Lower leg skin (tissue), 4 donors: ENCODE data around the gene KAT2B. TPM values are rescaled to one million over a fixed set of nuclear protein-coding genes. Genes with fewer than 3 reads are reported as not detected.

ENCODE experiments used
- DNase-seq, 2 donors: peaks; one replicate each; pipeline ENCODE4 v3.0.0-alpha.2; 2019; ENCODE audit warnings: low spot score in 2 of 2
- H3K4me3 ChIP-seq: fragments of 200-600 bp; sonication (generic); 2 replicates; pipeline ENCODE4 v1.5.1; 2017; ENCODE audit warnings: mild to moderate bottlenecking, low read depth; ENCODE audit not compliant: poor library complexity, severe bottlenecking
- POLR2A ChIP-seq, 2 donors: fragments of 450-650 bp; IDR thresholded peaks; one replicate each; pipeline ENCODE4 v1.6.1; 2016 to 2017; ENCODE audit warnings: antibody characterized with exemption in 2 of 2, mild to moderate bottlenecking in 1 of 2, moderate library complexity in 1 of 2
- WGBS, 2 donors: methylation state at CpG; one replicate each; pipeline ENCODE4 v1.1.5; 2018; 5-methylcytosine and 5-hydroxymethylcytosine counted together
- intact Hi-C: fragments of 100-400 bp; cut with DNase I; formaldehyde crosslinking; loops from one replicate; pipeline ENCODE4 v1.15.0; 2023; ENCODE audit warnings: low total_unique reads
- total RNA-seq, 4 donors: library from RNA; depleted of rRNA; stranded (reverse); fragments of >200 nt; gene quantifications; one replicate each; pipeline ENCODE4 v1.1.0, GENCODE V29; 2016
- TF ChIP-seq, protein P1 (sequence below), 3 donors: fragments of 450-650 bp; IDR thresholded peaks; one replicate each; pipeline ENCODE4 v1.5.1; 2016; ENCODE audit warnings: antibody characterized with exemption in 3 of 3, mild to moderate bottlenecking in 3 of 3, moderate library complexity in 2 of 3

Gene KAT2B
- total RNA-seq, 4 donors from 2014 or later: 29.2 to 38.8 (median 31.0) TPM

DNA sequence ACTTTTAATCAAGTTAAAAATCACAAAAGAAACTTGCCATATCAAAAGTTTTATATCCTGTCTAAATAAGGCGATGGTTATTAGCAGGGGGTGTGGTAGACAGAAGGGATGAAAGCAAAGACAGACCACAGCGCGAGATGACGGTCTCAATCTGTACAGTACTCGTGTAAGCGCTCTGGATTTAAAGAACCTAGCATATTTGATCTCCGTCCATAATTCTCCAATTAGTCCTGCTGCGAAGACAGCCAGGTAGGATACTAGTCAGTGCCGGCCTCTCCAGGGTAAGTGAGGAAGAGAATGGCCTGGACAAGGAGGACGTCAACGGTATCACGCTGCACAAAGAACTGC is 145.1 kb downstream of the KAT2B start:
- TF ChIP-seq POLR2A (IDR thresholded peaks at IDR 0.05): no peak
- TF ChIP-seq, protein P1, sequence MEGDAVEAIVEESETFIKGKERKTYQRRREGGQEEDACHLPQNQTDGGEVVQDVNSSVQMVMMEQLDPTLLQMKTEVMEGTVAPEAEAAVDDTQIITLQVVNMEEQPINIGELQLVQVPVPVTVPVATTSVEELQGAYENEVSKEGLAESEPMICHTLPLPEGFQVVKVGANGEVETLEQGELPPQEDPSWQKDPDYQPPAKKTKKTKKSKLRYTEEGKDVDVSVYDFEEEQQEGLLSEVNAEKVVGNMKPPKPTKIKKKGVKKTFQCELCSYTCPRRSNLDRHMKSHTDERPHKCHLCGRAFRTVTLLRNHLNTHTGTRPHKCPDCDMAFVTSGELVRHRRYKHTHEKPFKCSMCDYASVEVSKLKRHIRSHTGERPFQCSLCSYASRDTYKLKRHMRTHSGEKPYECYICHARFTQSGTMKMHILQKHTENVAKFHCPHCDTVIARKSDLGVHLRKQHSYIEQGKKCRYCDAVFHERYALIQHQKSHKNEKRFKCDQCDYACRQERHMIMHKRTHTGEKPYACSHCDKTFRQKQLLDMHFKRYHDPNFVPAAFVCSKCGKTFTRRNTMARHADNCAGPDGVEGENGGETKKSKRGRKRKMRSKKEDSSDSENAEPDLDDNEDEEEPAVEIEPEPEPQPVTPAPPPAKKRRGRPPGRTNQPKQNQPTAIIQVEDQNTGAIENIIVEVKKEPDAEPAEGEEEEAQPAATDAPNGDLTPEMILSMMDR (IDR thresholded peaks at IDR 0.05): no peak
- DNase-seq: no peak
- peak overlapping the region; percentile 31 for H3K4me3 ChIP-seq
- intact Hi-C loops: loop anchor here (5.0 kb wide), 1 partner anchor 143 kb away; the partner anchor contains the start of gene KAT2B
- WGBS, 2 donors: 5% methylated on average over 12 of the region's 12 CpGs

DNA sequence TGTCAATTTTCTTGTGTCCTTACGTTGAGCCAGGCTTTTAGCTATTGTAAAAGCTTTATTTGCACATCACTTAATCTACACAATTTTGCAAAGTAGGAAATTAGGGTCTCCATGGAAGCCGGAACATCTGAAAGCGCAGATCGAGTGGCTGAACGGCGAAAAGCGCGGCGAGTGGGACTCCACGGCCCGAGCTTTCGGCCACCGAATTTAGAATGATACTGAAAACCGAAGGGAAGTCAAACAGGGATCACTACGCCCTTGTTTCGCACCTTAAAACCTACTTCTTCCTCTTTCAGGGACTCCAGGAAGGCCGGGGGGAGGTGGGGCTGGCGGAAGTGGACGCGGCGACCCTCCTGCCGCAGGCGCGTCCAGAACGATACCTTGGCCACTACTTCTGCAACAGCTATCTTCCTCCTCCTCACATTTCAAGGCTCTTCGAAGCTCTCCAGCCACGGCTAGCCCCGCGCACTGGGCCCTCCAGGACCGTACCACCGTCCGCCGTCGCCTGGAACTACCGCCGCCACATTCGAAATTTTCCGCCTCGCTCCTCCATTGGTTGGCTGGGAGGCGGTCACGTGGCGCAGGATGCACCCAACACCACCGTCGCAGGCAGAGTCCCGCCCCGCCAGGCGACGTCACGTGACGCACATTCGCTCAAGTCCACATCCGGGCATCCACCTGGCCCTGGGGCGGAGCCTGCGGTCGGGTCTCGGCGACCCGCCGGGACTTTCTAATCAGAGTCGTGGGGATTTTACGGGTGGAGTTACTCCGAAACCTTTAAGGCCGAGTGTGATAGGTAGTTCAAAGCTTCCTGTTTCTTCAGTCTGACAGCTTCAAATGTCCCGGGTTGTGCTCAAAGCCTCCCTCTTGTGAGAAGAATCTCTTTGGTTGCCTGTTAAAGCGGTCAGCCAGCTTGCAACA is 145.7 kb downstream of the KAT2B start, which contains the start of gene SGO1:
TSS of gene SGO1 (minus strand) at position 528 of the 921 bp plus-strand sequence. CDS start 2,179 bp downstream, outside the sequence.
- peak in 1 of 2 donors; percentile 14 for TF ChIP-seq POLR2A (IDR thresholded peaks at IDR 0.05)
- TF ChIP-seq, protein P1 (IDR thresholded peaks at IDR 0.05): no peak
- intact Hi-C loops: loop anchor here (5.0 kb wide), 1 partner anchor 144 kb away; the partner anchor contains the start of gene KAT2B
- WGBS, 2 donors: 0% methylated on average over 48 to 63 of the region's 65 CpGs
- peak; percentile 99 to 100 for DNase-seq
- peak within 1 kb of the TSS; percentile 31 for H3K4me3 ChIP-seq

GRCh38 chr3:20186600-20187004 is 146.4 kb downstream of the KAT2B start:
- intact Hi-C loops: loop anchor here (5.0 kb wide), 1 partner anchor 144 kb away; the partner anchor contains the start of gene KAT2B

GRCh38 chr3:20190991-20191390 is 150.7 kb downstream of the KAT2B start:
- H3K4me3 ChIP-seq: no peak overlapping the region
- intact Hi-C loops: no loop called here
- TF ChIP-seq POLR2A (IDR thresholded peaks at IDR 0.05): no peak
- TF ChIP-seq, protein P1 (IDR thresholded peaks at IDR 0.05): no peak
- 72 to 79% methylated on average over 5 of the region's 5 CpGs for WGBS, 2 donors
- DNase-seq: no peak

More at GRCh38 chr3:20186600-20187004, 146.4 kb downstream of the KAT2B start:
- H3K4me3 ChIP-seq: peak overlapping the region; percentile 31
- 1 to 3% methylated on average over 9 of the region's 9 CpGs for WGBS, 2 donors
- DNase-seq: no peak
- TF ChIP-seq, protein P1 (IDR thresholded peaks at IDR 0.05): no peak
- no peak for TF ChIP-seq POLR2A (IDR thresholded peaks at IDR 0.05)

GRCh38 chr3:20194793-20195460 is 154.7 kb downstream of the KAT2B start:
- H3K4me3 ChIP-seq: no peak overlapping the region
- WGBS, 2 donors: 95 to 96% methylated on average over 7 of the region's 7 CpGs
- no peak for DNase-seq
- intact Hi-C loops: no loop called here
- no peak for TF ChIP-seq POLR2A (IDR thresholded peaks at IDR 0.05)
- TF ChIP-seq, protein P1 (IDR thresholded peaks at IDR 0.05): no peak
